GM19395 (cell line): ENCODE data around the gene TIMM13.
"Not testable (repeated sequence)": the region's sequence is repeated elsewhere in the genome, so short reads cannot be mapped to it uniquely, and the experiment has no call there.

Experiments used
- ATAC-seq: cut with Tn5 transposase; IDR thresholded peaks from one replicate; pipeline ENCODE4 v1.9.1; 2021; ENCODE audit warnings: mild to moderate bottlenecking, moderate library complexity; ENCODE audit not compliant: unreplicated experiment

TIMM13 gene

DNA sequence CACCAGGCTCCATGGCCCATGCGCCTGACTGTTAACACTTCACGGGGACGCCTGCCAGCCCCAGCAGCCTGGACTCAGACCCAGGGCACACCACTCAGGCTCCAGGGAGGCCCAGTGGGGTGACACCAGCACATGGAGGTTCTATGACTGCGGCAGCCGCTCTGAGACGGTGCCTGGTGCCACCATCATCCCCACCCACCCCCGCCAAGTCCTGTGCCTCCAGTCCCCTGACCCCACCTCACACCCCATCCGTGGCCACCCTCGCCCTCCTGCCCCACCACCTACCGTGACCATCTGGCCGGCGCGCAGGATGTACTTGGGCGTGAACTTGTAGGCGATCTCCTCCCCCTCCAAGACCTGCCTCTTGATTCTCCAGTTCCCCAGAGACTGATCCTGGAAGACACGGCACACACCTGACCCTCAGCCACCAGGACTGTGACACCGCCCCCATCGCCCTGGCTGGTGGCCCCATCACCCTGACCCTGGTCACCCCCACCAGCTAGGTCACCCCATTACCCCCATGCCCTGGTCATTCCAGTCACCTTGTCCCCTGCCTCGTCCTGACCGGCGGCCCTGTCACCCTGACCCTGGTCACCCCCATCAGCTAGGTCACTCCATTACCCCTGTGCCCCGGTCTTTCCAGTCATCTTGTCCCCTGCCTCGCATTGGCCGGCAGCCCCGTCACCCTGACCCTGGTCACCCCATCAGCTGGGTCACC lies 4.9 kb upstream of the TIMM13 start:
- no peak for ATAC-seq

DNA sequence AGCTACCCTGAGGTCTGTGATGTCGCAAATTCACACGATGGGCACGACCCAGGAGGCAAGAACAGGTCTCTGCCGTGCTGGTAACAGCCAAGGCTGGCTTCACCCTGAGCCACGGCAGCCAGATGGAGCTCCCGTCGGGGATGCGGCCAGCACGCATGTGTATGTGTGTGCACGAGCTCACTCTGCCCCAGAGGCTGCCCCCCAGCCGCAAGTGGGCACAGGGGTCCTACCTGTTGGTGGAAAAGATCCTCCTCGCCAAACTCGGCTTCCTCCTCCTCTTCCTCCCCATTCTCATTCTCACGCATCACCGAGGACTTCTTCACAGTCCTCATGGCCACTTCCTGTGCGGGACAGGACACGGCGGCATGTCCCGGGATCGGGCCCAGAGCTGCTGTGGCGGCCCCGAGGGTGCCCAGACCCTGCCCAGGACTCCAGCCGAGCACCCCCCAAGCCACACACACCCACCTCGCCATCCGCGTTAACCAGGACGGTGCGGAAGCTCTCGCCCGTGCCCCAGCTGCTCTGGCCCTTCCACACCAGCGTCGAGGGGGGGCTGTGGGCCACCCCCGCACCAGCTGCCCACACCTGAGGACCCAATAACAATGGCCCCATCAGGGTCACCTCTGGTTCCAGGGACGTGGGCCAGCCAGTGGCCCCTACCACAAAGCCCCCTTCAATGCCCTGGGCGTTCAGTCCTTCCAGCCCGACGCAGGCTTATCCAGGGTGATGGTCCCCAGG lies 4.1 kb upstream of the TIMM13 start:
- no peak for ATAC-seq

DNA sequence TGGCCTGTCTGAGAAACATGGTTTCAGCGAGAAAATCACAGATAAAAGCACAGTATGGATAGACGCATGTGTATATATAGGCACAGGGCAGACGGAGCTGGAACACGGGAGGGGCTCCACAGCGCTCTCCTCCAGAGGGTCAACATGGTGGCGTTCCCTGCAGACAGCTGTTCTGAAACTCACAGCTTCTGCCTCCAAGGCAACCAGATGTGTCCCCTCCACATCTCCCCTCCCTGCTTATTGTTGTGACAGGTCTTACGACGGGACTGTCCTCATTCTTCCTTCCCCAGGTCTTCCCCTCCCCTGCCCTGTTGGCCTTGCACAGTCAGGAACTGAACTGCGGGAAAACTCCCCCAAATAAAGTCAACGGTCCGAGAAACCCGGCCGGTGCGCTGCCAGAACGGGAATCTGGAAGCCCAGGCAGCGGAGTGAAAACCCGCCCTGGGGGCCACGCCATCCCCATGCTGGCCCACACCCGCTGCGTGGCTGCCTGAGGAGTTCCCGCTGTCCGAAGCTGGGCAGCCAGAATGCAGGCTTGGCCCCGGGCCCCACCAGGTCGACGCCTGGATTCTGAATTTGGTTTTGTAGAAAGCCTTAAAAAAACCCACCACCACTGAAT lies 2.6 kb upstream of the TIMM13 start:
- ATAC-seq: no peak

DNA sequence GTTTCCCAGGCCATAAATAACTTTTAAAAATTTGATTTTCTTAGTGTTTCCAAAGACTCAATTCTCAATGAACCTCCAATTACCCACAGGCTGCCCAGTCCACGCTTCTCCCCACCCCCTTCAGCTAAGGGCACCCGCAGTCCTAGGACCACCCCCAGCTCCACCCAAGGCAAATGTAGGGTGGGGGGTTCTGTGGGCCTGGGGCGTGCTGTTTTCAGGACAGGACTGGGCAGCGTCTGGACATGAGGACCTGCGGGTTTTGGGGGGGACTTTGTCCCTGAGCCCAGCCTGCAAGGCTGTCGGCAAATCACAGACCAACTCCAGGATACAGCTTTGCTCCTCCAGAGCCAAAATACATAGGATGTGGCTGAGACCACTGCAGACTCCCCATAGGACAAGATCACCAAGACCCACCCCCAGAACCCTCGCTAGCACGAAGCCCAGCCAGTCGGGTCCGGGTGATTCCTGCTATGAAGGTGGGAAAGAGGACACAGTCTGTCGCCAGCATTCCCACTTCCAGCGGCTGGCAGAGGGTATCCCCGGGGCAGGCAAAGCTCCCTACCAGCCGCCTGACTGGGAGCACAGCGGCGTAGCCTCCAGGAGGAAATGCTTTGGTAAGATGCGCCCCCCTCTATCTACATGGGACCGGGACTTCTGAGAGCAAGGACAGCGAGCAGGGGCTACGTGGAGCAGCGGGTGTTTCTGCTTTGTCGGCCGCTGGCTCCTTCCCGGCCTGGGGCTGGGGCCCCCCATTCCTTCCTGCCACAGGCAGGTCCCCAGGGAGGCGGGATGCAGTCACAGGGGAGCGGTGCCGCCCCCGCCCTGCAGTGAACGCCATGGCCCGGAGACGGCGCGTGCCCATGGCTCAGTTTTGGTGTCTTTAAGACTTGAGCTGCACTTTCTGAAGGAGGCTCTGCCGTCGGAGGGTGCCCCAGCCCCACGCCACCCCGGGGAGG lies 1.6 kb upstream of the TIMM13 start:
- ATAC-seq: no peak

DNA sequence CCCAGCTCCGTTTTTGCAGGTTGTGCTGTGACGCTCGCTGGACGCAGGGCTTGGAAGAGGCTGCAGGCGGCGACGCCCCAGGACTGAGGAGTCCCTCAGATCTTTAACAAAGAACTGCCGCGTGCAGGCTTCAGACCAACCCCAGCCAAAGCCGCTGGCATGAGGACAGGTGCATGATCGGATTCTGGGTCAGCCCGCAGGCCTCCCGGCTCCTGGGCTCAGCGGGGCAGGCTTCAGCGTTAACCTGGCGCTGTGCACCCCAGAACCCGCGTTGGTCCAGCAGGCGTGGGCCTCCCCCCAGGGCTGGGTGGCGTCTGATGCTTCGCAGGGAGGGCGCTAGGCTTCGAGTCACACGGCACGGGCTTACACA lies 920 bp upstream of the TIMM13 start:
- ATAC-seq: no peak

DNA sequence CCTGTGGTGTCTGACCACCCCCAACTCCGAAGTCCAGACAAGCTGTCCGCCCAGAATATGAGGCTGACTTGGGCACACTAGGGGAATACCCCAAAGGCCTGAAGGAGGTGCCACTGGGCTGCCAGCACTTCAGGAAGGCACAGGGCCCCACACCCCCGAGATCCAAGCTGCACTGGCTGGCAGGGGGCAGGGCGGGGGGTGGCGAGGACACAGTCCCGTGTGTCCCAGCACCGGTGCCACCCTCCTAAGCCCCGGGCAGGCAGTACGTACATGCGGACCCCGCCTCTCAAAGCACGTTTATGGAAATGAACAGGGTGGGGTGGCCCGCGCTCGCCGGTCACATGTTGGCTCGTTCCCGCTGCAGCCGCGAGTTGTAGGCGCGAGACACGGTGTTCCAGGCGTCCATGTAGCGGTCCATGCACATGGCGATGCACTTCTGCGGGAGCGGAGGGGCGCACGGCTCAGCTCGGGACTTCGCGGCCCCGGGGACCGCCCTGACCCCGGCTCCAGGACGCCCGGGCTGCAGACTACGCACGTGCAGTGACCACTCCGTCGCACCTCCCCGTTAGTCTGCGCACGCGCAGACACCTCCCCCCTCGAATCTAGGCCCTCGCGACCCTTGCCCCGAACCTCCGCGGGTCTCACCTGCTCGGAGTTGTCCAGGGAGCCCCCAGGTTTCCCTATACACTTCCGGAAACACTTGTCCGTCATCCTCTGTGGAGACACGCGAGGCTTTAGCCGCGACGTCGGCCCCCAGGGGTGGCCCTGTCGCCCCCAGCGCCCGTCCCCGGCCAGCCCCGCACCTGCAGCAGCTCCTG lies 566 bp downstream of the TIMM13 start:
- ATAC-seq: peak; percentile 24

DNA sequence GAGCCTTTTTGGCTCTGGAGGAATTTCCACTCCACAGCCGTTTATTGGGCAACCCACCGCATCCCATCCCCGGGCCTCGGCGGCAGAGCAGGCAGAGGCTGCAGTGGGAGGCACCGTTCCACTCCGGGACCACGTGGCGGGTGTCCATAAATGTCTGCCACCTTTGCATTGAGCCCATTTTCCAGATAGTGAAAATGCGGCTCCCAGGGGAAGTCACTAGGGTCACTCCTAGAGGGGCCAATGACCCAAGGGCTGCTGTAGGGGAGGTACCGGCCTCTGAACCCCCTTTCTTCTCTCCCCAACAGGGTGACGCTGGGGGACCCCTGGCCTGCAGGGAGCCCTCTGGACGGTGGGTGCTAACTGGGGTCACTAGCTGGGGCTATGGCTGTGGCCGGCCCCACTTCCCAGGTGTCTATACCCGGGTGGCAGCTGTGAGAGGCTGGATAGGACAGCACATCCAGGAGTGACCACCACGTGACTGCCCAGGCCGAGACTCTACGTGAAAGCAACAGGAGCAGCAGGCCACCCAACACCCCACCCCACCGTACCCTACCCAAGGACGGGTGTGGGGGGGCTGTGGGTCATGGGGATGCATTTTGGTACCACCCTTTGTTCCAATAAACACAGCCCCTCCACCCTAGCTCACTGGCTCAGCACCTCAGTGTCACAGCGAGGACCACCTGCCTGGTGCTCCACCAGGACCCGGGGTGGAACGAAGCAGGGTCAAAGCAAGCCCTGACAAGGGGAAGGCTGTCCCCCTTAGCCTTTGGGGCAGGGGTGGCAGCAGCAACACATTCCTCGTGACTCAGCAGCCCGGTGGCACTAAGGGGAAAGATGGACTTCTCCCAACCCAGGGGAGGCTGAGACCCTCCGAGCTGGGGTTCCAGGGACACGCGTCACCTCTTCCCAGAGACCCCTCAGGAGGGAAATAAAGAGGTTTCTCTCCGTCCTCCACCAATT lies 1.5 kb downstream of the TIMM13 start:
- no peak for ATAC-seq

DNA sequence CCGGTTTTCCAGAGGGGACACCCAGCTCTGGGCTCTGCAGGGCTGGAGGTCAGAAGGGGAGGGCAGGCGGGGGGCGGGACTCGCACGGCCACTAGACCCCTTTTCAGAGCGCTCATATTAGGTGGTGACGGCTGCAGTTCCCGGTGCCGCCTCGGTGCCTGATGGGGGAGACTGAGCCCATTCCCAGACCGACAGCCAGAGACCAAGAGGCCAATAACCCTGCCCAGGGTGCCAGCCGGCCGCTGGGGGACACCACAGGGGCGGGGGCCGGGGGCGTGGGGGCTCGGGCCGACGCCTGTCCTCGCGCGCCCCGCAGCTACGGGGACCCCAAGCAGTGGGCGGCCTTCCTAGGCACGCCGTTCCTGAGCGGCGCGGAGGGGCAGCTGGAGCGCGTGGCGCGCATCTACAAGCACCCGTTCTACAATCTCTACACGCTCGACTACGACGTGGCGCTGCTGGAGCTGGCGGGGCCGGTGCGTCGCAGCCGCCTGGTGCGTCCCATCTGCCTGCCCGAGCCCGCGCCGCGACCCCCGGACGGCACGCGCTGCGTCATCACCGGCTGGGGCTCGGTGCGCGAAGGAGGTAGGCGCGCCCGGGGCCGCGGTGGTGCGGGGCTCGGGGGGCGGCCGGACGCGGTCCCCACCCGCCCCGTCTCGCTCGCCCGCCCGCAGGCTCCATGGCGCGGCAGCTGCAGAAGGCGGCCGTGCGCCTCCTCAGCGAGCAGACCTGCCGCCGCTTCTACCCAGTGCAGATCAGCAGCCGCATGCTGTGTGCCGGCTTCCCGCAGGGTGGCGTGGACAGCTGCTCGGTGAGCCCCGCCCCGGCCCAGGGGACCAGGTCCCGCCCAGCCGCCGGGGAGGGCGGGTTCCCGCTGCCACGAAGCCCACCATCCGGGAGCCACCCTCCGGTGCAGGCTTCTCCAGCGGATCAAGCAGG lies 2.4 kb downstream of the TIMM13 start:
- ATAC-seq: no peak

DNA sequence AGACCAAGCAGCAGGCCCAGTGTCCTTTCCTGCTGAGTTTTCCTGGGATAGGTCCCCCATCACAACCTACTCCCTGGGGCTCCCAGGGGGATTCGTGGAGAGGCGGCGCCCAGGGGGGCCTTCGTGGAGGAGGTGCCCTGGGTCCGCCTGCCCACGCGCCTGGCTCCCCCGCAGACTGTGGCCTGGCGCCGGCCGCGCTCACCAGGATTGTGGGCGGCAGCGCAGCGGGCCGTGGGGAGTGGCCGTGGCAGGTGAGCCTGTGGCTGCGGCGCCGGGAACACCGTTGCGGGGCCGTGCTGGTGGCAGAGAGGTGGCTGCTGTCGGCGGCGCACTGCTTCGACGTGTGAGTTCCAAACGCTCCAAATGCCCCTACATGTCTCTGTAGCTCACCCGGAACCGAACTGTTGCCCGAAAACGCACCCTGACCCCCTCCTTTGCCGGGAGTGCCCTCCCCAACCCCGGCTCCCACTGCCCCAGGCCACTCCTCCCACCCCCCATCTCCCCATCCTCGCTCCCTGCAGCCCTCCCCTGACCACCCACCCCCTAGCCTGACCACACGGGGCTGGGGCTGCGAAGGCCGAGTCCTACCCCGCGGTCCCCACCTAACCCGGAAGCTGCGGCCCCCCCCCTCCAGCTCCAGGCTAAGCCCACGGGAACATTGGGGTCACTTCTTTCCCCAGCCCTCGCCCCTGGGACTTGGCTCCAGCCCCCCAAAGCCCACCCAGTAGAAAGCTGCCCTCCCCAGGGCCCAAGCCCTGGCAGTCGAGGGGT lies 3.3 kb downstream of the TIMM13 start:
- no peak for ATAC-seq

DNA sequence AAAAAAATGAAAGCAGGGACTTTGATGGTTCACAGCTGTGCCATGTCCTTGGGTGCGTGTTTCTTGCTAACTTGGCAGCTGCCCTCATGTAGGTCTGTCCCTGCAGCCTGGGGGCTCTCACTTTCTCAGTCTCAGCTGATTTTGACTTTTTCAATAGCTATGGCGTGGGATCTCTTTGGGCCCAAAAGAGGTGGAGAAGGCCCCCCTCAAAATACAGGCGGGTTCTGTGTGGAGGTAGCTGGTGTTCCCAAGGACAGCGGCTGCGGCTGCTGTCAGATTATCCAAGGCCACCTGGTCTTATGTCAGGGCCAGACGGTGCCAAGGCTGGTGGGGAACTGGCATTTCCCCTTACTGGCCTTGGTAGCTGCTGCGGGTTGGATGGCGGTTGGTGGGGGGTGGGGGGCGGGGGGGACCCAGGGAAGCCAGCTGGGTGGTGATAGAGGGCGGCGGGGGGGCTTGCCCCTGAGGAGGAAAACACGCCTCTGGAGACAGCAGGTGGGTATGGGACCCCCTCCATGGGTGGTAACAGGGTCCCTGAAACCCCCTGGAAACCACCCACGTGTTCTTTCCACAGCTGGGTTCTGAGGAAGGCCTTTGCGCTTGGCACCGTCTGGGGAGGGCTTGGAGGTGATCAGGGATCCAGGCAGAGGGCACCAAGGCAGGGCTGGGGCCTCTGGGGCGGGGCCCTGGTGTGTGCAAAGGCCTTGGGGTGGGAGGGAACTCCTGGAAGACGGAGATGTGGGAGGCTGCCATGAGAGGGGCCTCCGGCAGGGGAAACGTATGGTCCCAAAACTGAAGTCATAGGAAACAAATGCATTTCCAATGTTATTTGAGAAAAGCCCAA lies 4.1 kb downstream of the TIMM13 start:
- ATAC-seq: no peak

DNA sequence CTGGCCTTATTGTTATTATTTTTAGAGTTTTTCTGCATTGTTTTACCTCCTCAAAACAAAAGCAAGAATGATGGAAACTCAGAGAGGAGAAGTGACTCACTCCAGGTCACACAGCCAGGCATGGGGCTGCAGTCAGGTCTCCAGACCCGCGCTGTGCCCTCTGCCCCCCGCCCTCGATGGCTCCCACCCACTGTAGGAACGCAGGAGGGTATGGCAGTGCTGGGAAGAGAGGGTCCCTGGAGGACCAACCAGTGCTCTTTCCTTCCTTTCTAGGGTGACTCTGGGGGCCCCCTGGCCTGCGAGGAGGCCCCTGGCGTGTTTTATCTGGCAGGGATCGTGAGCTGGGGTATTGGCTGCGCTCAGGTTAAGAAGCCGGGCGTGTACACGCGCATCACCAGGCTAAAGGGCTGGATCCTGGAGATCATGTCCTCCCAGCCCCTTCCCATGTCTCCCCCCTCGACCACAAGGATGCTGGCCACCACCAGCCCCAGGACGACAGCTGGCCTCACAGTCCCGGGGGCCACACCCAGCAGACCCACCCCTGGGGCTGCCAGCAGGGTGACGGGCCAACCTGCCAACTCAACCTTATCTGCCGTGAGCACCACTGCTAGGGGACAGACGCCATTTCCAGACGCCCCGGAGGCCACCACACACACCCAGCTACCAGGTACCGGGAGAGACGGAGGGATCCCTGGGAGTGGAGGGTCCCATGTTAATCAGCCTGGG lies 5.6 kb downstream of the TIMM13 start:
- no peak for ATAC-seq

DNA sequence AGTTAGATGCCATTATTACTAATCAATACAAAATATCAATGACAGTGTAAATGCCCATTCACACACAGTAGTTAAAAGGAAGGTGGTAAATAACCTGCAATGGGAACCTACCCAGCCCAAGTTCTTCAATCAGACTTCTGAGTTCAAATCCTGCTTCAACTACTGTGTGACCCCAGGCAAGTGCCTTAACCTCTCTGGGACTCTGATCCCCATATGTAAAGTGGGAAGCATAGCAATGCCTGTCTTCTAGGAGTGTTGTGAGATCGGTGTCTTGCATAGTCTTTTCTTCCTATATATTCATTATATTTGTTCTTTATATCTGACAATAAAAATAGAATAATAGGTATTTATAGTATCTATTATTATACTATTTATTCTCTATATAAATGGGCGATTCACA lies 6.9 kb downstream of the TIMM13 start:
- no peak for ATAC-seq

DNA sequence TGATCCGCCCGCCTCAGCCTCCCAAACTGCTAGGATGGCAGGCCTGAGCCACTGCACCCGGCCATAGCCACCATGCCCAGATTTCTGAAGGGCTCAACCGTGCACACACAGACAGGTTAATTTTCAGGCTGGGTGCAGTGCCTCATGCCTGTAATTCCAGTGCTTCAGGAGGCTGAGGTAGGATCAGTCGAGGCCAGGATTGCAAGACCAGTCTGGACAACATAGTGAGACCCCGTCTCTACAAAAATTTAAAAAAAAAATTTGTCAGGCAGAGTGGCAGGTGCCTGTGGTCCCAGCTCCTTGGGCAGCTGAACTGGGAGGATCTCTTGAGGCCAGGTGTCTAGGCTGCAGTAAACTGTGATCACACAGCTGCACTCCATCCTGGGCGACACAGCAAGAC lies 7.6 kb downstream of the TIMM13 start:
- ATAC-seq: no peak

DNA sequence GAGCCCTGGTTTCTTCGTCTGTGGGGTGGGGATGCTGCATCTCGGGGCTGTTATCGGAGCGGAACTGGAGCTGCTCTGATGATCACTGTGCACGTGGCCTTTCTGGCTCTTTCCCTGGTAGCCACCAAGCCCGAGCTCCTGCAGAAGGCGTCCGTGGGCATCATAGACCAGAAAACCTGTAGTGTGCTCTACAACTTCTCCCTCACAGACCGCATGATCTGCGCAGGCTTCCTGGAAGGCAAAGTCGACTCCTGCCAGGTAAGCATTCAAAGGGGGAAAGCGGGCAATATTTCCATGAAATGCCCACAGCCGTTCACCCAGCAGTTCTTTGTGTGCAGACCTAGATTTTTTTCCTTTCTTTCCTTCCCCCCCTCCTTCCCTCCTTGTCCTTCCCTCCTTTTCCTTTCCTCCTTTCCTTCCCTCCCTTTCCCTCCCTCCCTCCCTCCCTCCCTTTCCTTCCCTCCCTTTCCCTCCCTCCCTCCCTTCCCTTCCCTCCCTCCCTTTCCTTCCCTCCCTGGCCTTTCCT lies 9.4 kb downstream of the TIMM13 start:
- ATAC-seq: no peak

DNA sequence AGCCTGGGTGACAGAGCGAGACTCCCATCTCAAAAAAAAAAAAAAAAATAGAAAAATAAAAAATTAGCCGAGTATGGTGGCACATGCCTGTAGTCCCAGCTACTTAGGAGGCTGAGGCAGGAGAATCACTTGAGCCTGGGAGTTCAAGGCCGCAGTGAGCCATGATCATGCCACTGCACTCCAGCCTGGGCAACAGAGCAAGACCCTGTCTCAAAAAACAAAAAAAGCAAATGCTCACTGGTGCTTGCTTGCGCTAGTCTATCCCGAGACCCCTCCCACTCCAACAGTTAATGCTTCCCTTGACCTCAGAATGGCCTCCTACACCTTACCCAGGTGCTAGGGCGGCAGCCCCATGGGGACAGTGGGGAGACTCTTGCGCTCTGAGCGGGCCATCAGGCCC lies 9.9 kb downstream of the TIMM13 start:
- ATAC-seq: not testable (repeated sequence)
